Nephron progenitor cell (in vitro differentiated cells): ENCODE measurements around the gene PARP11.

ENCODE experiments used
- DNase-seq: peaks from one replicate; pipeline ENCODE4 v3.0.0; 2021
- H3K27ac Mint-ChIP-seq: 2 replicates; pipeline ENCODE4 v1.8.0; 2021; ENCODE audit warnings: mild to moderate bottlenecking, moderate library complexity, mixed read lengths
- H3K27me3 Mint-ChIP-seq: 2 replicates; pipeline ENCODE4 v1.8.0; 2021; ENCODE audit warnings: mild to moderate bottlenecking, low read depth, mixed read lengths; ENCODE audit not compliant: poor library complexity
- H3K36me3 Mint-ChIP-seq: 2 replicates; pipeline ENCODE4 v1.8.0; 2021; ENCODE audit warnings: low read depth, mixed read lengths
- H3K4me1 Mint-ChIP-seq: 2 replicates; pipeline ENCODE4 v1.8.0; 2021; ENCODE audit warnings: mixed read lengths
- H3K4me3 Mint-ChIP-seq: 2 replicates; pipeline ENCODE4 v1.8.0; 2021; ENCODE audit warnings: mild to moderate bottlenecking, moderate library complexity, mixed read lengths
- H3K9me3 Mint-ChIP-seq: 2 replicates; pipeline ENCODE4 v1.8.0; 2021; ENCODE audit warnings: mild to moderate bottlenecking, moderate library complexity, mixed read lengths
- TF ChIP-seq, protein P1 (sequence below): fragments of 200-600 bp; sonication (generic); IDR thresholded peaks from 2 replicates; pipeline ENCODE4 v1.5.0; 2021; ENCODE audit warnings: antibody characterized with exemption

Gene PARP11

DNA sequence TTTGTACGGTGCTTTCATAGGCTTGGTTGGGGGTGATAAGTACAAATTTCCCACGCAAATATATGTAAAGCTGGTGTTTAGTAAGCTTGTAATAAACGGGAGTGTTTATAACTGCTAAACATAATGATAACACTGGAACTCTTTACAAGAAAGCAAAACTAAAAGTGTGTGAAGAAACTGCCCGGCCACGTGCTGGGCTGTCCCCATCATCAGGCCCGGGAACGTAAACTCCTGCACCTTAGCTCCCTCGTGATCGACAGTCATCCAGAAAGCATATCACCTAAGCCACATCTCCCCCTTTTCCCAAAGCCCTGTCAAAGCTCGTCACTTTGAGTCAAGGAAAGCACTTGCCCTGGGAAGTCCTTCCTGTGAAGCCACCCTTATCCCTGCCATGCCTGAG, 18.0 kb upstream of the PARP11 start:
- H3K36me3 Mint-ChIP-seq, result no peaks in the 10 kb centered on the region
- H3K4me1 Mint-ChIP-seq, result peaks cover 10% of the 10 kb centered on the region
- H3K27ac Mint-ChIP-seq, result no peak overlapping the region

GRCh38 chr12:3888659-3889058, 15.5 kb upstream of the PARP11 start:
- no peak for DNase-seq
- Mint-ChIP-seq H3K27ac (peak overlapping the region; percentile 36), H3K4me1 (peaks cover 27% of the 10 kb centered on the region), H3K4me3 (no peak overlapping the region), H3K36me3 (no peaks in the 10 kb centered on the region), H3K9me3 (no peaks in the 10 kb centered on the region), H3K27me3 (peaks cover 9% of the 10 kb centered on the region)
- TF ChIP-seq, protein P1, sequence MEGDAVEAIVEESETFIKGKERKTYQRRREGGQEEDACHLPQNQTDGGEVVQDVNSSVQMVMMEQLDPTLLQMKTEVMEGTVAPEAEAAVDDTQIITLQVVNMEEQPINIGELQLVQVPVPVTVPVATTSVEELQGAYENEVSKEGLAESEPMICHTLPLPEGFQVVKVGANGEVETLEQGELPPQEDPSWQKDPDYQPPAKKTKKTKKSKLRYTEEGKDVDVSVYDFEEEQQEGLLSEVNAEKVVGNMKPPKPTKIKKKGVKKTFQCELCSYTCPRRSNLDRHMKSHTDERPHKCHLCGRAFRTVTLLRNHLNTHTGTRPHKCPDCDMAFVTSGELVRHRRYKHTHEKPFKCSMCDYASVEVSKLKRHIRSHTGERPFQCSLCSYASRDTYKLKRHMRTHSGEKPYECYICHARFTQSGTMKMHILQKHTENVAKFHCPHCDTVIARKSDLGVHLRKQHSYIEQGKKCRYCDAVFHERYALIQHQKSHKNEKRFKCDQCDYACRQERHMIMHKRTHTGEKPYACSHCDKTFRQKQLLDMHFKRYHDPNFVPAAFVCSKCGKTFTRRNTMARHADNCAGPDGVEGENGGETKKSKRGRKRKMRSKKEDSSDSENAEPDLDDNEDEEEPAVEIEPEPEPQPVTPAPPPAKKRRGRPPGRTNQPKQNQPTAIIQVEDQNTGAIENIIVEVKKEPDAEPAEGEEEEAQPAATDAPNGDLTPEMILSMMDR, result no peak

More for the DNA sequence above, 18.0 kb upstream of the PARP11 start:
- Mint-ChIP-seq H3K4me3 (no peak overlapping the region), H3K27me3 (peaks cover 2% of the 10 kb centered on the region), H3K9me3 (no peaks in the 10 kb centered on the region)
- TF ChIP-seq, protein P1, result no peak
- no peak for DNase-seq

- H3K9me3 Mint-ChIP-seq, result no peaks in the 10 kb centered on the region
- H3K4me3 Mint-ChIP-seq, result no peak overlapping the region
- H3K36me3 Mint-ChIP-seq, result no peaks in the 10 kb centered on the region
- no peak overlapping the region for H3K27ac Mint-ChIP-seq
- H3K4me1 Mint-ChIP-seq, result peaks cover 27% of the 10 kb centered on the region
- peak; percentile 21 for DNase-seq
- TF ChIP-seq, protein P1, result peak; percentile 87
- H3K27me3 Mint-ChIP-seq, result peaks cover 6% of the 10 kb centered on the region
Measured at GRCh38 chr12:3885277-3886094, 12.3 kb upstream of the PARP11 start.

- TF ChIP-seq, protein P1, result no peak
Measured at GRCh38 chr12:3884671-3885070, 11.5 kb upstream of the PARP11 start.

DNA sequence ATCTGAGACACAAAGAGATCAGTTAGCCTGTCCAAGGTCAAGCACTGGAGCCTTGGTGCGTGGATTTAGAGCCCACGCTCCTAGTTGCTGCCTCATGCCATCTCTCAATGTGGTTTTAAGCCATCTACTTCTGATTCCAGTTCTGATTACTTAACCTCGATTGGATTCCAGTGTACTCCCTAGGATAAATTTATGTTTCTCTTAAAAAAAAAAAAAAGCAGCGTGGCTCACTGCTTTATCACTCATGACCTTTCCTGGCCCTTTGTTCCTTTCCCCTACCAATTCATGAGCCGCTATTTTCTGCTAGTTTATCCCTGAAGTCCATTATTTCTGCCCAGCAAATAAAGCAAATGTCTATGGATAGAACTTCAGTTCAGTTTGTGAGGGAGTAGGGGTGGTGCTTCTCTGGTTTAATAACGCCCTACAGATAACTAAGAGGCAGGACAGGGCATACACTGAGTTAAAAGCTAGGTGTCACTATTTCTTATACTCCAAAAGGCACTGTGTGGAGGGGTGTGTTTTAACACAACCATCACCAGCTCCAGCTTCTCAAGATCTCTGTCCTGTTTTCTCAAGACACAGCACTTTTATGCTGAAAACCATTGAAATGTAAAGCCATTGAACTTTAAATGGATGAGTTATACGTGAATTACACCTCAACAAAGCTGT, 9.8 kb upstream of the PARP11 start:
- Mint-ChIP-seq H3K4me3 (no peak overlapping the region), H3K27me3 (peaks cover 19% of the 10 kb centered on the region), H3K27ac (no peak overlapping the region), H3K9me3 (peaks cover 16% of the 10 kb centered on the region), H3K4me1 (peaks cover 27% of the 10 kb centered on the region), H3K36me3 (peaks cover 6% of the 10 kb centered on the region)
- DNase-seq, result no peak
- TF ChIP-seq, protein P1, result no peak

More at GRCh38 chr12:3884671-3885070, 11.5 kb upstream of the PARP11 start:
- H3K9me3 Mint-ChIP-seq, result peaks cover under 1% of the 10 kb centered on the region
- peaks cover 27% of the 10 kb centered on the region for H3K4me1 Mint-ChIP-seq
- no peak overlapping the region for H3K4me3 Mint-ChIP-seq
- DNase-seq, result no peak
- peaks cover 11% of the 10 kb centered on the region for H3K27me3 Mint-ChIP-seq
- H3K27ac Mint-ChIP-seq, result no peak overlapping the region
- H3K36me3 Mint-ChIP-seq, result no peaks in the 10 kb centered on the region
